ENCODE data around the gene EIF3F.
"Not testable (repeated sequence)": the region's sequence is repeated elsewhere in the genome, so short reads cannot be mapped to it uniquely, and the experiment has no call there.

The EIF3F gene

GRCh38 chr11:7983832-7984590, 3.1 kb upstream of the EIF3F start:
- no peak for DNase-seq (ENCODE audit: low read depth in 1 of 2, low spot score in 1 of 2)
- Histone ChIP-seq H3K27me3 (ENCODE audit: insufficient read depth, poor library complexity, severe bottlenecking) (no peaks in the 10 kb centered on the region), H3K27ac (replicated peaks) (no peak overlapping the region), H3K4me3 (replicated peaks; ENCODE audit: insufficient read depth, low read length) (no peak overlapping the region)
- TF ChIP-seq REST (IDR thresholded peaks at IDR 0.05; ENCODE audit: insufficient replicate concordance, low read depth) = no peak

GRCh38 chr11:7987560-7987883, 385 bp downstream of the EIF3F start:
- peak overlapping the region; percentile 83 for H3K4me3 ChIP-seq (replicated peaks; ENCODE audit: insufficient read depth, low read length)
- H3K27ac ChIP-seq (replicated peaks) = peak overlapping the region; percentile 88

GRCh38 chr11:7994581-7995278, 7.6 kb downstream of the EIF3F start:
- no peak for TF ChIP-seq CTCF (IDR thresholded peaks at IDR 0.05; ENCODE audit: insufficient read depth, low read length)
- TF ChIP-seq POLR2AphosphoS5 (IDR thresholded peaks at IDR 0.05; ENCODE audit: low read depth) = no peak
- no peak for TF ChIP-seq REST (IDR thresholded peaks at IDR 0.05; ENCODE audit: insufficient replicate concordance, low read depth)
- no peak for TF ChIP-seq SPI1 (IDR thresholded peaks at IDR 0.05; ENCODE audit: borderline replicate concordance, low read depth)
- TF ChIP-seq GABPA (IDR thresholded peaks at IDR 0.05; ENCODE audit: low read depth) = no peak
- no peak overlapping the region for H3K4me3 ChIP-seq (replicated peaks; ENCODE audit: insufficient read depth, low read length)
- H3K27me3 ChIP-seq (ENCODE audit: insufficient read depth, poor library complexity, severe bottlenecking) = no peaks in the 10 kb centered on the region
- DNase-seq (ENCODE audit: low read depth in 1 of 2, low spot score in 1 of 2) = no peak
- H3K27ac ChIP-seq (replicated peaks) = no peak overlapping the region

More at GRCh38 chr11:7987560-7987883, 385 bp downstream of the EIF3F start:
- not testable (repeated sequence) for DNase-seq (ENCODE audit: low read depth in 1 of 2, low spot score in 1 of 2); H3K27me3 ChIP-seq (ENCODE audit: insufficient read depth, poor library complexity, severe bottlenecking)

GRCh38 chr11:7999795-8000194, 12.7 kb downstream of the EIF3F start:
- no peak for DNase-seq (ENCODE audit: low read depth in 1 of 2, low spot score in 1 of 2)
- Histone ChIP-seq H3K4me3 (replicated peaks; ENCODE audit: insufficient read depth, low read length) (no peak overlapping the region), H3K27me3 (ENCODE audit: insufficient read depth, poor library complexity, severe bottlenecking) (no peaks in the 10 kb centered on the region), H3K27ac (replicated peaks) (no peak overlapping the region)
- TF ChIP-seq POLR2AphosphoS5 (IDR thresholded peaks at IDR 0.05; ENCODE audit: low read depth) (0 out of 2 replicates have a peak, but pooled peaks have one; percentile 34), REST (IDR thresholded peaks at IDR 0.05; ENCODE audit: insufficient replicate concordance, low read depth) (no peak), SPI1 (IDR thresholded peaks at IDR 0.05; ENCODE audit: borderline replicate concordance, low read depth) (no peak)

All from HL-60 (cell line).